Measurements from ENCODE around the gene TMEM147. TPM values are rescaled to one million over a fixed set of nuclear protein-coding genes. Genes with fewer than 3 reads are reported as not detected.

Gene TMEM147
- total RNA-seq, 5 donors from 2014 or later (not counting 1 experiment from before 2014, with no cell fraction given): 27.5 to 46.6 (median 44.2) TPM

- Histone ChIP-seq H3K4me3 (ENCODE audit: control insufficient read depth in 1 of 2, extremely low read depth in 1 of 2, low read length in 1 of 2) (no peak overlapping the region), H3K36me3 (ENCODE audit: control insufficient read depth in 2 of 2, extremely low read depth in 1 of 2, insufficient read depth in 1 of 2, low read length in 1 of 2) (peaks cover 3 to 7% of the 10 kb centered on the region in 2 donors), H3K4me1 (ENCODE audit: control insufficient read depth in 1 of 2, extremely low read depth in 1 of 2, insufficient read depth in 2 of 2, low read length in 2 of 2) (peaks cover 7 to 27% of the 10 kb centered on the region in 2 experiments), H3K27me3 (replicated peaks in 1 of 2; ENCODE audit: control insufficient read depth in 2 of 2, extremely low read depth in 1 of 2, insufficient read depth in 2 of 2, low read length in 1 of 2) (no peaks in the 10 kb centered on the region), H3K9me3 (no peaks in the 10 kb centered on the region), H3K27ac (ENCODE audit: low read length) (no peak overlapping the region)
- DNase-seq (no peak), ATAC-seq (replicated peaks in 1 of 4) (no peak)
- WGBS (ENCODE audit: insufficient coverage): 92% methylated on average over 15 of the region's 15 CpGs
- ChIA-PET CTCF (no interaction called here), POLR2A (interaction anchor here in 1 of 2 donors (0.5 kb wide), 1 partner anchor 110 kb away, joined by 13 read pairs; no protein-coding TSS in a partner anchor)
- Mint-ChIP-seq H3K27ac (no peak overlapping the region), H3K36me3 (peaks cover 10% of the 10 kb centered on the region), H3K4me3 (no peak overlapping the region), H3K27me3 (no peaks in the 10 kb centered on the region), H3K9me3 (no peaks in the 10 kb centered on the region), H3K4me1 (peaks cover 27 to 30% (median 28%) of the 10 kb centered on the region in 3 donors)
Observed at GRCh38 chr19:35549879-35550523, 4.6 kb downstream of the TMEM147 start.

GRCh38 chr19:35551091-35551810 is 5.8 kb downstream of the TMEM147 start:
- ChIA-PET CTCF (interaction anchor here in 1 of 2 donors (0.7 kb wide), 1 partner anchor 1091 kb away, joined by 3 read pairs; no protein-coding TSS in a partner anchor), POLR2A (no interaction called here)
- DNase-seq (no peak), ATAC-seq (replicated peaks in 1 of 4) (no peak)
- peaks cover 6 to 18% of the 10 kb centered on the region in 2 experiments for H3K4me1 ChIP-seq (ENCODE audit: control insufficient read depth in 1 of 2, extremely low read depth in 1 of 2, insufficient read depth in 2 of 2, low read length in 2 of 2)
- no peak overlapping the region for H3K27ac ChIP-seq (ENCODE audit: low read length)
- H3K9me3 ChIP-seq: no peaks in the 10 kb centered on the region
- Mint-ChIP-seq H3K36me3 (peaks cover 10% of the 10 kb centered on the region), H3K4me3 (no peak overlapping the region), H3K27ac (no peak overlapping the region), H3K4me1 (peaks cover 23 to 27% (median 24%) of the 10 kb centered on the region in 3 donors), H3K27me3 (no peaks in the 10 kb centered on the region), H3K9me3 (no peaks in the 10 kb centered on the region)
- WGBS (ENCODE audit: insufficient coverage): 90% methylated on average over 16 of the region's 21 CpGs
- no peaks in the 10 kb centered on the region for H3K27me3 ChIP-seq (replicated peaks in 1 of 2; ENCODE audit: control insufficient read depth in 2 of 2, extremely low read depth in 1 of 2, insufficient read depth in 2 of 2, low read length in 1 of 2)
- peaks cover 3 to 7% of the 10 kb centered on the region in 2 donors for H3K36me3 ChIP-seq (ENCODE audit: control insufficient read depth in 2 of 2, extremely low read depth in 1 of 2, insufficient read depth in 1 of 2, low read length in 1 of 2)
- no peak overlapping the region for H3K4me3 ChIP-seq (ENCODE audit: control insufficient read depth in 1 of 2, extremely low read depth in 1 of 2, low read length in 1 of 2)

GRCh38 chr19:35552534-35553384 is 7.3 kb downstream of the TMEM147 start:
- ChIA-PET CTCF (no interaction called here), POLR2A (no interaction called here)
- Histone ChIP-seq H3K4me1 (ENCODE audit: control insufficient read depth in 1 of 2, extremely low read depth in 1 of 2, insufficient read depth in 2 of 2, low read length in 2 of 2) (peaks cover 0 to 10% of the 10 kb centered on the region in 2 experiments), H3K4me3 (ENCODE audit: control insufficient read depth in 1 of 2, extremely low read depth in 1 of 2, low read length in 1 of 2) (no peak overlapping the region), H3K27ac (ENCODE audit: low read length) (no peak overlapping the region), H3K36me3 (ENCODE audit: control insufficient read depth in 2 of 2, extremely low read depth in 1 of 2, insufficient read depth in 1 of 2, low read length in 1 of 2) (peaks cover 0 to 7% of the 10 kb centered on the region in 2 donors), H3K9me3 (no peaks in the 10 kb centered on the region), H3K27me3 (replicated peaks in 1 of 2; ENCODE audit: control insufficient read depth in 2 of 2, extremely low read depth in 1 of 2, insufficient read depth in 2 of 2, low read length in 1 of 2) (peaks cover 0 to 2% of the 10 kb centered on the region in 2 experiments)
- 84% methylated on average over 7 of the region's 13 CpGs for WGBS (ENCODE audit: insufficient coverage)
- H3K9me3 Mint-ChIP-seq: no peaks in the 10 kb centered on the region
- ATAC-seq (replicated peaks in 1 of 4) (no peak), DNase-seq (no peak)
- peaks cover 14 to 18% (median 17%) of the 10 kb centered on the region in 3 donors for H3K4me1 Mint-ChIP-seq
- H3K36me3 Mint-ChIP-seq: peaks cover 7% of the 10 kb centered on the region
- peaks cover 4% of the 10 kb centered on the region in 2 donors for H3K27me3 Mint-ChIP-seq
- no peak overlapping the region for H3K27ac Mint-ChIP-seq
- no peak overlapping the region for H3K4me3 Mint-ChIP-seq

DNA sequence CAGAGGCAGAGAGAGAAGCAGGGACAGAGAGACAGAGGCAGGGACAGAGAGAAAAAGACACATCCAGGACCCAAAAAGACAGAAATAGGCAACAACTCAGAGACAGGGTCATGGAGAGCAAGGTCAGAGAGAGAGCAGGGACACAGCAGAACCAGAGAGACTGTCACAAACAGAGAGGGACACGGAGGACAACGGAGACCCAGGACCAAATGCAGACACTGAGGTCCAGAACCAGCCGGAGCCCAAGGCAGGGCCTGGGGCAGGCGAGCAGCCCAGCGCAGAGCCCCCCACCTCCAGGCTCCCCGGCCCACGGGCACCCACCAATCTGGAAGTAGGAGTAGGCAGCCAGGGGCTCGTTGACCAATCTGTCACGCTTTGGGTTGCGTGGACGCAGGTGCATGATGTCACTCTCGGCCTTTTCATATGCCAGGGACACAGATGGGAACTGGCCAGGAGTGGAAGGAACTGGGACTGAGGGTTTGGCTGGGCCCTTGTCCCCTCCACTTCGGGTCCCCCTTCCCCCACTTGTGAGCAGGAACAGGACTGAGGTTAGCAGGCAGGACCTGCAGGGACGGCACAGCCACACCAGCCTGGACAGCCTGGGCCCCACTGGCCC is 8.1 kb downstream of the TMEM147 start:
- ChIA-PET POLR2A (no interaction called here), CTCF (no interaction called here)
- no peak overlapping the region for H3K27ac ChIP-seq (ENCODE audit: low read length)
- peaks cover 0 to 4% of the 10 kb centered on the region in 2 donors for H3K36me3 ChIP-seq (ENCODE audit: control insufficient read depth in 2 of 2, extremely low read depth in 1 of 2, insufficient read depth in 1 of 2, low read length in 1 of 2)
- Mint-ChIP-seq H3K4me3 (no peak overlapping the region), H3K9me3 (no peaks in the 10 kb centered on the region), H3K27ac (no peak overlapping the region), H3K4me1 (peaks cover 13 to 16% (median 15%) of the 10 kb centered on the region in 3 donors), H3K27me3 (peaks cover 4% of the 10 kb centered on the region in 2 donors), H3K36me3 (peaks cover 7% of the 10 kb centered on the region)
- no peak for DNase-seq
- H3K27me3 ChIP-seq (replicated peaks in 1 of 2; ENCODE audit: control insufficient read depth in 2 of 2, extremely low read depth in 1 of 2, insufficient read depth in 2 of 2, low read length in 1 of 2): peaks cover 0 to 10% of the 10 kb centered on the region in 2 experiments
- peaks cover 0 to 18% of the 10 kb centered on the region in 2 experiments for H3K4me1 ChIP-seq (ENCODE audit: control insufficient read depth in 1 of 2, extremely low read depth in 1 of 2, insufficient read depth in 2 of 2, low read length in 2 of 2)
- ATAC-seq (replicated peaks in 1 of 4): no peak
- H3K4me3 ChIP-seq (ENCODE audit: control insufficient read depth in 1 of 2, extremely low read depth in 1 of 2, low read length in 1 of 2): no peak overlapping the region
- no peaks in the 10 kb centered on the region for H3K9me3 ChIP-seq
- WGBS (ENCODE audit: insufficient coverage): 72% methylated on average over 11 of the region's 14 CpGs

- no peak overlapping the region for H3K4me3 Mint-ChIP-seq
- H3K4me1 ChIP-seq (ENCODE audit: control insufficient read depth in 1 of 2, extremely low read depth in 1 of 2, insufficient read depth in 2 of 2, low read length in 2 of 2): peaks cover 0 to 20% of the 10 kb centered on the region in 2 experiments
- POLR2A ChIA-PET: no interaction called here
- peaks cover 0 to 16% of the 10 kb centered on the region in 2 experiments for H3K27me3 ChIP-seq (replicated peaks in 1 of 2; ENCODE audit: control insufficient read depth in 2 of 2, extremely low read depth in 1 of 2, insufficient read depth in 2 of 2, low read length in 1 of 2)
- H3K4me3 ChIP-seq (ENCODE audit: control insufficient read depth in 1 of 2, extremely low read depth in 1 of 2, low read length in 1 of 2): no peak overlapping the region
- ATAC-seq (replicated peaks in 1 of 4) (no peak), DNase-seq (no peak)
- 61% methylated on average over 4 of the region's 5 CpGs for WGBS (ENCODE audit: insufficient coverage)
- H3K27ac ChIP-seq (ENCODE audit: low read length): no peak overlapping the region
- CTCF ChIA-PET: no interaction called here
- no peaks in the 10 kb centered on the region for H3K9me3 ChIP-seq
- H3K27me3 Mint-ChIP-seq: peaks cover 4 to 9% of the 10 kb centered on the region in 2 donors
- peaks cover 10 to 13% (median 13%) of the 10 kb centered on the region in 3 donors for H3K4me1 Mint-ChIP-seq
- no peak overlapping the region for H3K27ac Mint-ChIP-seq
- H3K9me3 Mint-ChIP-seq: no peaks in the 10 kb centered on the region
- peaks cover 6% of the 10 kb centered on the region for H3K36me3 Mint-ChIP-seq
- peaks cover 0 to 4% of the 10 kb centered on the region in 2 donors for H3K36me3 ChIP-seq (ENCODE audit: control insufficient read depth in 2 of 2, extremely low read depth in 1 of 2, insufficient read depth in 1 of 2, low read length in 1 of 2)
Observed at GRCh38 chr19:35554076-35554475, 8.7 kb downstream of the TMEM147 start.

All from T-cell (primary cell).